K562 (cell line): ENCODE measurements around the gene SCO1. TPM values are rescaled to one million over a fixed set of nuclear protein-coding genes. Genes with fewer than 3 reads are reported as not detected.
"Not testable (repeated sequence)": the region's sequence is repeated elsewhere in the genome, so short reads cannot be mapped to it uniquely, and the experiment has no call there.

Source experiments
- ATAC-seq: fragments of 200-7000 bp; cut with Tn5 transposase; 3 replicates; pipeline ENCODE4 v1.9.1; 2020; ENCODE audit warnings: moderate library complexity
- BruUV-seq: library from RNA; stranded (reverse); fragments of 400-500 nt; replicated peaks from 2 replicates; lab custom pipeline; 2021; lab: Mats Ljungman, UMichigan
- CTCF ChIA-PET: fragments of 300-600 bp; formaldehyde crosslinking; extraction: SDS; loops from one replicate; lab custom pipeline; 2021; ENCODE audit warnings: low intra/inter-chr PET ratio; lab: Yijun Ruan, JAX
- POLR2A ChIA-PET: fragments of 300-600, 350-650 bp; sonication (Branson Sonifier 250); formaldehyde crosslinking; extraction: SDS; loops from one replicate; lab custom pipeline; 2021; ENCODE audit warnings: antibody characterized with exemption, inconsistent platforms; lab: Yijun Ruan, JAX
- DNase-seq, 4 experiments: peaks; one replicate each; pipeline versions ENCODE4 v3.0.0 to v3.0.0-alpha.2; 2011 to 2018; ENCODE audit warnings: low spot score in 3 of 4, mixed read lengths in 3 of 4; ENCODE audit errors: extremely low read depth in 1 of 4
- FAIRE-seq: peaks from 2 replicates; lab custom pipeline; 2011; peaks lifted over from hg19 to GRCh38; lab: Jason Lieb, UNC
- H2AFZ ChIP-seq: 2 replicates; pipeline ENCODE4 v1.6.0; 2011; ENCODE audit warnings: low read depth, low read length, control low read depth, inconsistent platforms
- H3K27ac ChIP-seq: fragments of 200-600 bp; 3 replicates; pipeline ENCODE4 v1.8.0; 2011; ENCODE audit warnings: low read depth, mild to moderate bottlenecking, control low read depth, inconsistent platforms, low read length, moderate library complexity, mixed read lengths; ENCODE audit errors: extremely low read depth
- H3K27me3 ChIP-seq, 2 experiments: fragments of 300-600 bp in 1 of 2; 2 replicates in 1 of 2; 3 replicates in 1 of 2; pipeline versions ENCODE4 v1.6.0 to v1.8.0; 2011; ENCODE audit warnings: inconsistent platforms in 2 of 2, low read length in 2 of 2, mild to moderate bottlenecking in 1 of 2, mixed read lengths in 1 of 2, moderate library complexity in 1 of 2; ENCODE audit not compliant: control insufficient read depth in 2 of 2, insufficient read depth in 2 of 2
- H3K36me3 ChIP-seq: fragments of 300-600 bp; 3 replicates; pipeline ENCODE4 v1.8.0; 2011; ENCODE audit warnings: mild to moderate bottlenecking, low read length, inconsistent platforms; ENCODE audit not compliant: control insufficient read depth, insufficient read depth
- H3K4me1 ChIP-seq, 2 experiments: fragments of 200-600 bp in 1 of 2; replicated peaks in 1 of 2; 2 replicates in 1 of 2; 3 replicates in 1 of 2; pipeline versions ENCODE4 v1.5.1 to v1.8.0; 2011; ENCODE audit warnings: inconsistent platforms in 2 of 2, low read length in 2 of 2, mild to moderate bottlenecking in 1 of 2, mixed read lengths in 1 of 2, moderate library complexity in 1 of 2; ENCODE audit not compliant: control insufficient read depth in 2 of 2, insufficient read depth in 2 of 2
- H3K4me2 ChIP-seq: 2 replicates; pipeline ENCODE4 v1.6.1; 2011; ENCODE audit warnings: low read length, control low read depth, inconsistent platforms, mixed read lengths; ENCODE audit not compliant: insufficient read depth
- H3K4me3 ChIP-seq: fragments of 200-600 bp; sonication (generic), shearing (Covaris generic); 2 replicates; pipeline ENCODE4 v1.5.1; 2016; ENCODE audit warnings: control low read depth, inconsistent platforms
- H3K79me2 ChIP-seq: fragments of 200-600 bp; 3 replicates; pipeline ENCODE4 v1.8.0; 2011; ENCODE audit warnings: low read length, inconsistent platforms; ENCODE audit not compliant: control insufficient read depth, insufficient read depth
- H3K9ac ChIP-seq, 2 experiments: 2 replicates each; pipeline versions ENCODE4 v1.6.0 to v1.6.1; 2011; ENCODE audit warnings: low read depth in 2 of 2, low read length in 2 of 2, control low read depth in 1 of 2, inconsistent platforms in 1 of 2, mild to moderate bottlenecking in 1 of 2, mixed read lengths in 1 of 2; ENCODE audit not compliant: insufficient read depth in 1 of 2
- H3K9me1 ChIP-seq: one replicate; pipeline ENCODE4 v1.6.0; 2011; ENCODE audit warnings: inconsistent platforms, mild to moderate bottlenecking, low read length, moderate library complexity; ENCODE audit not compliant: control insufficient read depth, insufficient read depth
- H3K9me3 ChIP-seq: replicated peaks from 2 replicates; pipeline ENCODE4 v1.5.1; 2011; ENCODE audit warnings: low read depth, low read length, inconsistent platforms; ENCODE audit not compliant: control insufficient read depth, insufficient read depth
- H4K20me1 ChIP-seq: replicated peaks from 2 replicates; pipeline ENCODE4 v1.6.1; 2011; ENCODE audit warnings: low read length, inconsistent platforms, mixed read lengths; ENCODE audit not compliant: control insufficient read depth, insufficient read depth
- ZNF174 ChIP-seq: fragments of 250-450 bp; sonication (Bioruptor Pico); IDR thresholded peaks from 2 replicates; pipeline ENCODE4 v1.4.0; 2020; ENCODE audit warnings: mild to moderate bottlenecking
- ZNF785 ChIP-seq: fragments of 250-450 bp; sonication (Bioruptor Pico); IDR thresholded peaks from 2 replicates; pipeline ENCODE4 v1.4.0; 2020; ENCODE audit warnings: mild to moderate bottlenecking
- WGBS: fragments of 100-300 bp; shearing (Covaris generic); methylation state at CpG from one replicate; pipeline ENCODE4 v1.1.6; 2016; ENCODE audit warnings: low coverage, mixed read lengths; ENCODE audit not compliant: insufficient coverage; ENCODE audit errors: missing lambda C conversion rate; 5-methylcytosine and 5-hydroxymethylcytosine counted together
- in situ Hi-C: fragments of 300-500 bp; cut with MboI; formaldehyde crosslinking; loops from 4 replicates; pipeline ENCODE4 v1.15.0; 2018; ENCODE audit warnings: inconsistent platforms, mixed read lengths
- intact Hi-C: fragments of 100-400 bp; cut with micrococcal nuclease; formaldehyde crosslinking; loops from 2 replicates; pipeline ENCODE4 v1.14.2; 2022
- polyA plus RNA-seq, 8 experiments: library from polyadenylated mRNA; depleted of rRNA in 4 of 8; stranded (reverse) in 5 of 8; unstranded in 3 of 8; fragments of >200 nt; fragmentation: Nextera tagmentation in 2 of 8; fragmentation: Illumina TruSeq in 1 of 8; extraction: Ambion mirVana in 2 of 8; extraction: Trizol in 1 of 8; gene quantifications; 2 replicates each; pipeline versions ENCODE4 v1.2.1 to v1.2.3, GENCODE V29; 2011 to 2014; ENCODE audit warnings: inconsistent platforms in 1 of 8, missing spikeins in 1 of 8
- total RNA-seq, 7 experiments: library from RNA; depleted of rRNA in 6 of 7; stranded (reverse); fragments of >200 nt in 6 of 7; fragmentation: Illumina TruSeq in 2 of 7; extraction: Trizol in 2 of 7; gene quantifications; 2 replicates each; pipeline versions ENCODE4 v1.2.1 to v1.2.3, GENCODE V29; 2011 to 2021; ENCODE audit warnings: low replicate concordance in 1 of 7
- TF ChIP-seq, protein P1 (sequence below): sonication (generic); formaldehyde crosslinking; IDR thresholded peaks from 2 replicates; pipeline ENCODE4 v1.8.1; 2023; ENCODE audit warnings: missing genetic modification reagents, mild to moderate bottlenecking, borderline replicate concordance

SCO1 gene
- total and polyA plus RNA-seq, 9 of the 15 experiments (the other 6 are each of a cell fraction or from before 2014, with no cell fraction given), result 7.1 to 40.9 (median 22.1) TPM

DNA sequence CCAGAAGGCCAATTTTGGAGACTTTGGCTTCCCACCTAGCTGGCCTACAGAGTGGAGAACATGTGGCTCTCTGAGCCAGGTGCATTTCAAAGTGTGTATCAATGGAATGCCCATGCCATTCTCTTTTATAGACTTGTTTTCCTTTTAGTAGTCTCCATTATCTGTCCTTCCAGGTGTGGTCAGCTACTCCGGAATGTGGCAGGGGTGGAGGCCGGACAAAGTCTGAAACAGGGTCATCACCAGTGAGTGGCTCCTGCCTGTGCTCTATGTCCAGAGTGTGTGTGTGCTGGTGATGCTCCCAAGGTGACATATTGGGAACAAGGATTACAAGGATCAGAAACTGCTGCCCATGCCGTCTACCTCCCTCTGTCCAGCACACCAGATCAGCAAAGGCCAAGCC lies 36.3 kb upstream of the SCO1 start (continued):
- TF ChIP-seq ZNF785 (CRISPR knock-in tag) (no peak), ZNF174 (CRISPR knock-in tag) (no peak)
- TF ChIP-seq, protein P1, sequence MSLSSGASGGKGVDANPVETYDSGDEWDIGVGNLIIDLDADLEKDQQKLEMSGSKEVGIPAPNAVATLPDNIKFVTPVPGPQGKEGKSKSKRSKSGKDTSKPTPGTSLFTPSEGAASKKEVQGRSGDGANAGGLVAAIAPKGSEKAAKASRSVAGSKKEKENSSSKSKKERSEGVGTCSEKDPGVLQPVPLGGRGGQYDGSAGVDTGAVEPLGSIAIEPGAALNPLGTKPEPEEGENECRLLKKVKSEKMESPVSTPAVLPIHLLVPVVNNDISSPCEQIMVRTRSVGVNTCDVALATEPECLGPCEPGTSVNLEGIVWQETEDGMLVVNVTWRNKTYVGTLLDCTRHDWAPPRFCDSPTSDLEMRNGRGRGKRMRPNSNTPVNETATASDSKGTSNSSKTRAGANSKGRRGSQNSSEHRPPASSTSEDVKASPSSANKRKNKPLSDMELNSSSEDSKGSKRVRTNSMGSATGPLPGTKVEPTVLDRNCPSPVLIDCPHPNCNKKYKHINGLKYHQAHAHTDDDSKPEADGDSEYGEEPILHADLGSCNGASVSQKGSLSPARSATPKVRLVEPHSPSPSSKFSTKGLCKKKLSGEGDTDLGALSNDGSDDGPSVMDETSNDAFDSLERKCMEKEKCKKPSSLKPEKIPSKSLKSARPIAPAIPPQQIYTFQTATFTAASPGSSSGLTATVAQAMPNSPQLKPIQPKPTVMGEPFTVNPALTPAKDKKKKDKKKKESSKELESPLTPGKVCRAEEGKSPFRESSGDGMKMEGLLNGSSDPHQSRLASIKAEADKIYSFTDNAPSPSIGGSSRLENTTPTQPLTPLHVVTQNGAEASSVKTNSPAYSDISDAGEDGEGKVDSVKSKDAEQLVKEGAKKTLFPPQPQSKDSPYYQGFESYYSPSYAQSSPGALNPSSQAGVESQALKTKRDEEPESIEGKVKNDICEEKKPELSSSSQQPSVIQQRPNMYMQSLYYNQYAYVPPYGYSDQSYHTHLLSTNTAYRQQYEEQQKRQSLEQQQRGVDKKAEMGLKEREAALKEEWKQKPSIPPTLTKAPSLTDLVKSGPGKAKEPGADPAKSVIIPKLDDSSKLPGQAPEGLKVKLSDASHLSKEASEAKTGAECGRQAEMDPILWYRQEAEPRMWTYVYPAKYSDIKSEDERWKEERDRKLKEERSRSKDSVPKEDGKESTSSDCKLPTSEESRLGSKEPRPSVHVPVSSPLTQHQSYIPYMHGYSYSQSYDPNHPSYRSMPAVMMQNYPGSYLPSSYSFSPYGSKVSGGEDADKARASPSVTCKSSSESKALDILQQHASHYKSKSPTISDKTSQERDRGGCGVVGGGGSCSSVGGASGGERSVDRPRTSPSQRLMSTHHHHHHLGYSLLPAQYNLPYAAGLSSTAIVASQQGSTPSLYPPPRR (CRISPR knock-in tag), result no peak

DNA sequence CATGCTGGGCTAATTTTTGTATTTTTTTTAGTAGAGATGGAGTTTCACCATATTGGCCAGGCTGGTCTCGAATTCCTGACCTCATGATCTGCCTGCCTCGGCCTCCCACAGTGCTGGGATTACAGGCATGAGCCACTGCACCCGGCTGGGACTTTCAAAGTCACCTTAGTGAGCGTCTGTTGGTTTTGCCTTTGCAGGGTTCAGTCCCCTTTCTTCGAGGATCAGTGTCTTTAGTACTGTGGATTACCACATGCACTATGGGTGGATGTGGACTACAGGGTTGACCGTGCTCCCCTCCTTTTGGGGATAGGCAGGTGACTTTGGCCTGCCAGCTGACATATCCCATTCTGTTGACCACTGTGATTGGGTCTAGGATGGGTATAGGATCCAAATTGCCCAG lies 34.8 kb upstream of the SCO1 start:
- in situ Hi-C loops, POLR2A ChIA-PET, H3K4me2 ChIP-seq, BruUV-seq, CTCF ChIA-PET, FAIRE-seq, H3K9me3 ChIP-seq, ATAC-seq, intact Hi-C loops, H2AFZ ChIP-seq, DNase-seq, H4K20me1 ChIP-seq, H3K36me3 ChIP-seq, H3K4me1 ChIP-seq, H3K27ac ChIP-seq, H3K27me3 ChIP-seq, H3K79me2 ChIP-seq, H3K9ac ChIP-seq, H3K4me3 ChIP-seq, H3K9me1 ChIP-seq: not testable (repeated sequence)
- 0% methylated on average over 6 of the region's 6 CpGs for WGBS
